Measurements from ENCODE around the gene VRTN.
"Not testable (repeated sequence)": the region's sequence is repeated elsewhere in the genome, so short reads cannot be mapped to it uniquely, and the experiment has no call there.

The VRTN gene

GRCh38 chr14:74380172-74380571, 31.9 kb downstream of the VRTN start:
- no peak for TF ChIP-seq CTCF (IDR thresholded peaks at IDR 0.05; ENCODE audit: insufficient read depth, low read depth, low read length, missing control alignments)
- no peak overlapping the region for H3K4me3 ChIP-seq (ENCODE audit: low read depth, low read length)
- DNase-seq (ENCODE audit: low read depth), result no peak

GRCh38 chr14:74380845-74381244, 32.6 kb downstream of the VRTN start:
- no peak for DNase-seq (ENCODE audit: low read depth)
- H3K4me3 ChIP-seq (ENCODE audit: low read depth, low read length), result no peak overlapping the region
- TF ChIP-seq CTCF (IDR thresholded peaks at IDR 0.05; ENCODE audit: insufficient read depth, low read depth, low read length, missing control alignments), result no peak

GRCh38 chr14:74381571-74381970, 33.3 kb downstream of the VRTN start:
- DNase-seq (ENCODE audit: low read depth); H3K4me3 ChIP-seq (ENCODE audit: low read depth, low read length): not testable (repeated sequence)

GRCh38 chr14:74382231-74382630, 34.0 kb downstream of the VRTN start:
- TF ChIP-seq CTCF (IDR thresholded peaks at IDR 0.05; ENCODE audit: insufficient read depth, low read depth, low read length, missing control alignments), result no peak
- DNase-seq (ENCODE audit: low read depth), result no peak
- no peak overlapping the region for H3K4me3 ChIP-seq (ENCODE audit: low read depth, low read length)

GRCh38 chr14:74389980-74390379, 41.7 kb downstream of the VRTN start:
- no peak overlapping the region for H3K4me3 ChIP-seq (ENCODE audit: low read depth, low read length)
- DNase-seq (ENCODE audit: low read depth), result no peak
- no peak for TF ChIP-seq CTCF (IDR thresholded peaks at IDR 0.05; ENCODE audit: insufficient read depth, low read depth, low read length, missing control alignments)

- not testable (repeated sequence) for DNase-seq (ENCODE audit: low read depth); H3K4me3 ChIP-seq (ENCODE audit: low read depth, low read length)
Observed at GRCh38 chr14:74390505-74390904, 42.2 kb downstream of the VRTN start.

GRCh38 chr14:74391479-74391878, 43.2 kb downstream of the VRTN start:
- H3K4me3 ChIP-seq (ENCODE audit: low read depth, low read length), result no peak overlapping the region
- no peak for TF ChIP-seq CTCF (IDR thresholded peaks at IDR 0.05; ENCODE audit: insufficient read depth, low read depth, low read length, missing control alignments)
- no peak for DNase-seq (ENCODE audit: low read depth)

GRCh38 chr14:74392616-74393570, 44.6 kb downstream of the VRTN start:
- TF ChIP-seq CTCF (IDR thresholded peaks at IDR 0.05; ENCODE audit: insufficient read depth, low read depth, low read length, missing control alignments), result no peak
- DNase-seq (ENCODE audit: low read depth), result no peak
- H3K4me3 ChIP-seq (ENCODE audit: low read depth, low read length), result no peak overlapping the region

All from GM12865 (cell line).